ENCODE measurements around the gene MT4. TPM values are rescaled to one million over a fixed set of nuclear protein-coding genes. Genes with fewer than 3 reads are reported as not detected.

The MT4 gene
- total and polyA plus RNA-seq, 2 of the 4 experiments (the other 2 are of a cell fraction), result not detected

Other genes with a start within 250 kb of the MT4 start
- gene AMFR, start 139.5 kb upstream of the MT4 start, total RNA-seq (2012; rRNA removed), result 215 and 216 TPM in 2 replicates
- 60.7 and 74.3 TPM in 2 replicates for gene AMFR, start 139.5 kb upstream of the MT4 start, polyA plus RNA-seq (2012; rRNA removed)
- gene NUDT21, start 113.7 kb upstream of the MT4 start, total RNA-seq (2012; rRNA removed), result 165 and 166 TPM in 2 replicates
- gene NUDT21, start 113.7 kb upstream of the MT4 start, polyA plus RNA-seq (2012; rRNA removed), result 52.4 and 60.9 TPM in 2 replicates
- gene OGFOD1, start 113.5 kb upstream of the MT4 start, total RNA-seq (2012; rRNA removed), result 102 and 103 TPM in 2 replicates
- gene OGFOD1, start 113.5 kb upstream of the MT4 start, polyA plus RNA-seq (2012; rRNA removed), result 39.2 and 43.5 TPM in 2 replicates
- gene BBS2, start 45.0 kb upstream of the MT4 start, total RNA-seq (2012; rRNA removed), result 18.6 and 31.9 TPM in 2 replicates
- 29.9 and 32.3 TPM in 2 replicates for gene BBS2, start 45.0 kb upstream of the MT4 start, polyA plus RNA-seq (2012; rRNA removed)
- not detected in 2 replicates for gene MT3, start 24.5 kb downstream of the MT4 start, total RNA-seq (2012; rRNA removed)
- gene MT3, start 24.5 kb downstream of the MT4 start, polyA plus RNA-seq (2012; rRNA removed), result 0.62 and 0.70 TPM in 2 replicates
- gene MT2A, start 43.5 kb downstream of the MT4 start, total RNA-seq (2012; rRNA removed), result 25.5 and 55.5 TPM in 2 replicates
- gene MT2A, start 43.5 kb downstream of the MT4 start, polyA plus RNA-seq (2012; rRNA removed), result 588 and 621 TPM in 2 replicates
- gene MT1E, start 60.7 kb downstream of the MT4 start, total RNA-seq (2012; rRNA removed), result 137 and 166 TPM in 2 replicates
- 733 and 821 TPM in 2 replicates for gene MT1E, start 60.7 kb downstream of the MT4 start, polyA plus RNA-seq (2012; rRNA removed)
- not detected in 2 replicates for gene MT1M, start 67.6 kb downstream of the MT4 start, total RNA-seq (2012; rRNA removed)
- gene MT1M, start 67.6 kb downstream of the MT4 start, polyA plus RNA-seq (2012; rRNA removed), result 0.10 TPM in 1 of 2 replicates, not detected in the other
- 1.9 TPM in 1 of 2 replicates, not detected in the other for gene MT1A, start 73.6 kb downstream of the MT4 start, total RNA-seq (2012; rRNA removed)
- 0.60 and 1.6 TPM in 2 replicates for gene MT1A, start 73.6 kb downstream of the MT4 start, polyA plus RNA-seq (2012; rRNA removed)
- gene MT1B, start 86.8 kb downstream of the MT4 start, total RNA-seq (2012; rRNA removed), result not detected in 2 replicates
- gene MT1B, start 86.8 kb downstream of the MT4 start, polyA plus RNA-seq (2012; rRNA removed), result not detected in 2 replicates
- gene MT1F, start 92.9 kb downstream of the MT4 start, total RNA-seq (2012; rRNA removed), result not detected in 2 replicates
- gene MT1F, start 92.9 kb downstream of the MT4 start, polyA plus RNA-seq (2012; rRNA removed), result 0.56 and 1.1 TPM in 2 replicates
- gene MT1G, start 103.0 kb downstream of the MT4 start, total RNA-seq (2012; rRNA removed), result not detected in 2 replicates
- 0.48 and 0.56 TPM in 2 replicates for gene MT1G, start 103.0 kb downstream of the MT4 start, polyA plus RNA-seq (2012; rRNA removed)
- not detected in 2 replicates for gene MT1H, start 104.7 kb downstream of the MT4 start, total RNA-seq (2012; rRNA removed)
- not detected in 2 replicates for gene MT1H, start 104.7 kb downstream of the MT4 start, polyA plus RNA-seq (2012; rRNA removed)
- gene MT1X, start 117.4 kb downstream of the MT4 start, total RNA-seq (2012; rRNA removed), result 5.6 and 37.2 TPM in 2 replicates
- 117 and 170 TPM in 2 replicates for gene MT1X, start 117.4 kb downstream of the MT4 start, polyA plus RNA-seq (2012; rRNA removed)
- 70.3 and 72.6 TPM in 2 replicates for gene NUP93, start 165.1 kb downstream of the MT4 start, total RNA-seq (2012; rRNA removed)
- 54.6 and 55.3 TPM in 2 replicates for gene NUP93, start 165.1 kb downstream of the MT4 start, polyA plus RNA-seq (2012; rRNA removed)

All from IMR-90 (cell line).